GM15510 (cell line): ENCODE results near the gene SCMH1.

Experiments
- POLR2A ChIP-seq: IDR thresholded peaks from 3 replicates; pipeline ENCODE4 v1.6.1; 2011; ENCODE audit warnings: borderline replicate concordance; ENCODE audit not compliant: insufficient read length; ENCODE audit errors: extremely low read depth

SCMH1 gene

GRCh38 chr1:41268154-41268770 is 26.2 kb upstream of the SCMH1 start:
- no peak for TF ChIP-seq POLR2A

- no peak for TF ChIP-seq POLR2A
Measured at GRCh38 chr1:41261926-41262618, 20.0 kb upstream of the SCMH1 start.

GRCh38 chr1:41260768-41261167 is 18.7 kb upstream of the SCMH1 start:
- TF ChIP-seq POLR2A: no peak

GRCh38 chr1:41259221-41259620 is 17.1 kb upstream of the SCMH1 start:
- TF ChIP-seq POLR2A: no peak

- TF ChIP-seq POLR2A: no peak
Measured at GRCh38 chr1:41255978-41256377, 13.9 kb upstream of the SCMH1 start.

DNA sequence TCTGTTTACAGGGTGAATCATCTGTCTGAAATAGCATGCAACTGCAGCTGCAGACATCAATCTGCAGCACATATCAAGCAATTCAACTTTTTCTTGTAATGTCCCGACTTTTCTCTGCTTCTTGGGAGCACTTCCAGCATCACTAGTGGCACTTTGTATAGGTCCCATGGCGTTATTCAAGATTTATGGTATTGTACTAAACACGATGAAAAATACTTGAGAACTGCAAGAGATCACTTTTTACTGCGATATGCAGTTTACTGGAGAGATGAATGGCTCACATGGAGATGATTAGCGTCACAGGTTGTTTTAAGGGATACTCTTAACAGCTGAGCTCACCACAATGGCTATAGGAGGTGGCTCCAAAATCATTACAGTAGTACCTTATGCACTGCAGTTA is 7.2 kb upstream of the SCMH1 start:
- TF ChIP-seq POLR2A: no peak

DNA sequence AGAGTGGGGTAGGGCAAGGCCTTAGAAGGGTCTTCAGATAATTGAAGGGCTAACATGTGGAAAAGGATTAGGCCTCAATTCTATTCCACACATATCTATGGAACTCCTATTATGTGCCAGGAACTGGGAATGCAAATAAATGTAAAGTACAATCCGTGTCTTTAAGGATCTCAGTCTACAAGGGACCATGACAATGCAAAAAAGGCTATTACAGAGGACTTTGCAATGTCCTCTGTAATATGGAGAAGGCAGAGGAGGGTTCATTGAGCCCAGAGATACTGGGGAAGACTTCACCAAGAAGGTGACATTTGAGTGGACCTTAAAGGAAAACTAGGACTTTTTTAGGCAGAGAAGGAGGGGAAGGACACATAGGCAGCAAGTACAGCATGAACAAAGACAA is 4.5 kb upstream of the SCMH1 start:
- no peak for TF ChIP-seq POLR2A

DNA sequence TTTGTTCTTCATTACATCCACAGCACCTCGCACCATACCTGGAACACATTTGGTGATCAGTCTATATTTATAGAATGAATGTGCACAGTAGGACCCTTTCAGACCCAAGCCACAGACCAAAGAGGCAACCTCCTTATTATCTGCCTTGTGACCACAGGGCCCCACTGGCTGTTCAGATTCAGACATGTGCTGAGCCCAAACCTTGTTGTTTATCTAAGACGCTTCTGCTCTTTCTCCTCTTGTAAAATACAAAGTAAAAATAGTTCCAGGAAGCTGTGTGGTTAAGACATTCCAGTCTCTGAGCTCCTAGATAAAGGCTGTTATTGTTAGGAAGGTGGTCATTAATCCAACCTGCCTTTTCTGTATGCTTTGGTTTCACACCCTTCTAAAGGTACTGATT is 3.6 kb upstream of the SCMH1 start:
- TF ChIP-seq POLR2A: no peak

- no peak for TF ChIP-seq POLR2A
Measured at GRCh38 chr1:41243079-41243385, 926 bp upstream of the SCMH1 start.

DNA sequence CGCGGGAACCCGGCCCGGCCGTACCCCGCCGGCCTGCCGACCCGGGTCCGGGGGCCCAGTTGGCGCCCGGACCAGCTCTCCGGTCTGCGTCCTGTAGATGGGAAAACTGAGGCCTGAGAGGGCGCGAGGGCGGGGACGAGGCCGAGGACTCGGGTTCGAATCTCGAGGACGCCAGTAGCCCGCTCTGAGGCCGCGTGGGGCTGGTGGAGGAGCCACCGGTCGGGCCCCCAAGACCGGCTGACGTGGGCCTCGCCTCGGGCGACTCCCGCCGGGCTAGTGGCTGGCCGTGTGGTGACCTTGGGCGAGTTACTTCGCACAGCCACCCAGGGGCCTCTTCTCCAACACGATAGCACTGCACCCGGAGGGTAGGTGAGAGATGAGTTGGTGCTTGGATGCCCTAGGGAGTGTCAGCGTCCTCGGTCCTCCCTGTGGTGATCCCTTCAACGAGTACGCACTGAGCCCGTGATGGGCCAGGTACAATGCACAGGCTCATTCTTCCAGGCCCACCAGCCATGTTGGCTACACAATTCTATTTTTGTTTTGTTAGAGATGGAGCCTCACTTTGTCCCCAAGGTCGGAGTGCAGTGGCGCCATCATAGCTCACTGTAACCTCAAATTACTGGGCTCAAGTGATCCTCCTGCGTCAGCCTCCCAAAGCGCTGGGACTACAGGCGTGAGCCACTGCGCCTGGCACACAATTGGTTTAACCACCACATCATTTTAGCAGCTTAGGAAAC is 404 bp upstream of the SCMH1 start:
- peak; percentile 53 for TF ChIP-seq POLR2A

DNA sequence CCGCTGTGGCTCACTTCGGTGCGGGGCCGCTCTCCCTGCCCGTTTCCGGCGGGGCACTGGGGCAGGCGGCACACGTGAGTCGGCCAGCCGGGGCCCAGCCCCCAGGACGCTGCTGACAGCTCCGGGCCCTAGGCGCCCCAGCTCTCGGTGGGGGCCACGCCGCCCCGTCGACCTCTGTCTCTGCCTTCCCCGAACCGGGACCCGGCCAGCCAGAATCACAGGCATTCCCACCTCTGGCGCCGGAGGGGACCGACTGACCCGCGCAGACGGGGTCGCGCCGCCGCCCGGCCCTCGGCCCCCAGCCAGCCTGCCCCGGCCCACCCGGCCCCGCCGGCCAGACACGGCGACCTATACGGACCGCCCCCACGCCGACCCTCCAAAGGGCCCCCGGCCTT is 755 bp downstream of the SCMH1 start:
- TF ChIP-seq POLR2A: peak; percentile 54

DNA sequence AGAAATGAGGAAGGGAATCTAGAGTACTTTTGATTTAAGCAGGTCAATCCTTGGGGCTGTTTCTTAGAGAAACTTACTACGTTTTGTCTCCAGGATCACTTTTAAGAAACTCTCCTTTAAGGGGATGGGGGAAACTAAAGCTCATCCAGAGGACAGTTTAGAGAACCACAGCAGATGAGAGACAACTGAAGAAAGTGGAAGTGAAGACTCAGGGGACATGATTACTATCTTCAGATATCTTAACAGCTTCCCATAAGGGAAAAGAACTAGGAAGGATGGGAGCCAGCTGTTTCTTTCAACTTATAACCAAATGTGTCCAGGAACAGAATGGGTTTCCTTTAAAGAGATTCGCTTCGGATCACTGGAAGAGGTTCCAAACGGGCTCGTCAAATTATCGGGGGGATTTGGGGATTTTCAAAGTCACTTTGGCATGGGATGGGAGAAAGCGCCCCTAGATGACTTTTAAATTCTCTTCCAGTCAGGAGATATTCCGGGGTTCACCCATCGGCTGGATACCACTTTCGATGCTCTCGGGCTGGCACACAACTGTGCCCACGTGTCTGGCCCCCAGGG is 1.2 kb downstream of the SCMH1 start:
- TF ChIP-seq POLR2A: no peak

- TF ChIP-seq POLR2A: no peak
Measured at GRCh38 chr1:41239988-41240610, 2.0 kb downstream of the SCMH1 start.

DNA sequence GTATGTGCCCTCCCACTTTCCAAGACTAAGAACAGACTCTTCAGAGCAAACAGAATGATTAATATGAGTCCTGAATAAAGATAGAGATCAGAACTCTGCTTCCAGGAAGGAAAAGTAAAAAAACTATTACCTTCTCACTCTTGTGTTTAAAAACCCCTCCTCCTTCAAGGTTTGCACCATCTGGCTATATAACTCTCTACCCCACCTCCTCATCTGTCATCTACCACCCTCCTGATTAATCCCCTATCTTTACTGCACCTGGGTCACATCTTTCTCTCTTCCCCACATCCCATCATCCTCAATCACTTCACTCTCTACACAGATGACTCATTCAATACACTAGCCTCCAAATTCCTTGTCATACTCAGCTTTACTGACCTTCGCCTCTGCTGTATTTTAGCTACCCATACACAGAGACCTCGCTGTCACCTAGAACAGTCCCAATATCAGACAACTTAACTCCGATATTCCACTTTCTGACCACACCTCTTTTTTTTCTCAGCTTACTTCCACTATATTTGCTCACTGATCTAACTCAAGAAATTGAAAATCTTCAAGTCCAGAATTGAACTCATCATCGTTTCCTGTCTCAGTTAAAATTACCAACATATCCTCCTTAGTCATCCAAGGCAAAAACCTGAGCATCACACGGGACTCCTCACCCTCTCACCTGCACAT is 3.7 kb downstream of the SCMH1 start:
- TF ChIP-seq POLR2A: no peak

GRCh38 chr1:41236781-41237180 is 5.3 kb downstream of the SCMH1 start:
- no peak for TF ChIP-seq POLR2A
